DND-41 (cell line): ENCODE measurements around the gene ZMYND10.

Source experiments
- ATAC-seq: fragments of 200-7000 bp; cut with Tn5 transposase; 3 replicates; pipeline ENCODE4 v1.9.1; 2021; ENCODE audit warnings: low read depth; ENCODE audit not compliant: insufficient read depth
- DNase-seq: peaks from one replicate; pipeline ENCODE4 v3.0.0-alpha.2; 2020
- H2AFZ ChIP-seq: 2 replicates; pipeline ENCODE4 v1.6.0; 2012; ENCODE audit warnings: low read depth, low read length
- H3K27ac ChIP-seq: 2 replicates; pipeline ENCODE4 v1.5.1; 2012; ENCODE audit warnings: low read length, inconsistent platforms
- H3K27me3 ChIP-seq: fragments of 200-600 bp; sonication (generic); 2 replicates; pipeline ENCODE4 v1.6.0; 2012; ENCODE audit warnings: low read length, mild to moderate bottlenecking, inconsistent platforms; ENCODE audit not compliant: insufficient read depth, poor library complexity
- H3K36me3 ChIP-seq: 2 replicates; pipeline ENCODE4 v1.5.1; 2012; ENCODE audit warnings: low read length, inconsistent platforms; ENCODE audit not compliant: insufficient read depth
- H3K4me1 ChIP-seq: 2 replicates; pipeline ENCODE4 v1.5.1; 2012; ENCODE audit warnings: mild to moderate bottlenecking, low read length; ENCODE audit not compliant: insufficient read depth
- H3K4me2 ChIP-seq: 2 replicates; pipeline ENCODE4 v1.6.0; 2012; ENCODE audit warnings: mild to moderate bottlenecking, moderate library complexity, low read length, inconsistent platforms; ENCODE audit not compliant: insufficient read depth
- H3K4me3 ChIP-seq, 2 experiments: fragments of 200-600 bp in 1 of 2; shearing (Covaris generic) in 1 of 2; 2 replicates each; pipeline ENCODE4 v1.5.1; 2012 to 2016; ENCODE audit warnings: inconsistent platforms in 2 of 2, low read length in 2 of 2, mild to moderate bottlenecking in 2 of 2, low read depth in 1 of 2, moderate library complexity in 1 of 2
- H3K79me2 ChIP-seq: 2 replicates; pipeline ENCODE4 v1.6.0; 2012; ENCODE audit warnings: low read length, inconsistent platforms; ENCODE audit not compliant: insufficient read depth
- H3K9ac ChIP-seq: 2 replicates; pipeline ENCODE4 v1.6.0; 2012; ENCODE audit warnings: low read depth, mild to moderate bottlenecking, inconsistent platforms, low read length, moderate library complexity
- H3K9me3 ChIP-seq: 2 replicates; pipeline ENCODE4 v1.5.1; 2012; ENCODE audit warnings: low read length, moderate library complexity, mild to moderate bottlenecking, inconsistent platforms; ENCODE audit not compliant: insufficient read depth, severe bottlenecking
- H4K20me1 ChIP-seq: 2 replicates; pipeline ENCODE4 v1.6.0; 2012; ENCODE audit warnings: low read length; ENCODE audit not compliant: insufficient read depth
- CTCF ChIP-seq: IDR thresholded peaks from 2 replicates; pipeline ENCODE4 v1.5.1; 2012; ENCODE audit warnings: borderline replicate concordance, low read length, moderate library complexity, mild to moderate bottlenecking; ENCODE audit not compliant: poor library complexity, severe bottlenecking; ENCODE audit errors: extremely low read depth
- EZH2 ChIP-seq: IDR thresholded peaks from 3 replicates; pipeline ENCODE4 v1.6.1; 2012; ENCODE audit warnings: borderline replicate concordance, low read depth, mild to moderate bottlenecking, moderate library complexity, low read length, inconsistent platforms; ENCODE audit not compliant: severe bottlenecking

The ZMYND10 gene

GRCh38 chr3:50372349-50372748 lies 26.8 kb upstream of the ZMYND10 start:
- DNase-seq (peak; percentile 69), ATAC-seq (peak; percentile 84)
- no peak overlapping the region for H3K27ac ChIP-seq
- 0 out of 2 replicates have a peak, but pooled peaks cover 2% of the 10 kb centered on the region for H3K4me1 ChIP-seq
- H3K4me3 ChIP-seq = no peak overlapping the region
- H3K9me3 ChIP-seq = no peaks in the 10 kb centered on the region
- H3K4me2 ChIP-seq = no peak overlapping the region
- H4K20me1 ChIP-seq = peaks cover 4% of the 10 kb centered on the region; the same call in 1 of the 2 replicates
- no peaks in the 10 kb centered on the region for H3K79me2 ChIP-seq
- no peak overlapping the region for H2AFZ ChIP-seq
- TF ChIP-seq EZH2 = no peak
- TF ChIP-seq CTCF = peak; percentile 23
- H3K9ac ChIP-seq = no peak overlapping the region
- no peaks in the 10 kb centered on the region for H3K36me3 ChIP-seq
- no peaks in the 10 kb centered on the region for H3K27me3 ChIP-seq

GRCh38 chr3:50371133-50371685 lies 25.7 kb upstream of the ZMYND10 start:
- H3K4me3 ChIP-seq = no peak overlapping the region
- no peak overlapping the region for H3K9ac ChIP-seq
- H3K4me1 ChIP-seq = 0 out of 2 replicates have a peak, but pooled peaks cover 2% of the 10 kb centered on the region
- H3K79me2 ChIP-seq = no peaks in the 10 kb centered on the region
- H3K36me3 ChIP-seq = no peaks in the 10 kb centered on the region
- no peak overlapping the region for H2AFZ ChIP-seq
- ATAC-seq (no peak), DNase-seq (no peak)
- no peak overlapping the region for H3K4me2 ChIP-seq
- H3K9me3 ChIP-seq = no peaks in the 10 kb centered on the region
- no peaks in the 10 kb centered on the region for H3K27me3 ChIP-seq
- peaks cover 4% of the 10 kb centered on the region; the same call in 1 of the 2 replicates for H4K20me1 ChIP-seq
- TF ChIP-seq EZH2 (no peak), CTCF (no peak)
- no peak overlapping the region for H3K27ac ChIP-seq

GRCh38 chr3:50370594-50370993 lies 25.1 kb upstream of the ZMYND10 start:
- Histone ChIP-seq H3K79me2 (no peaks in the 10 kb centered on the region), H3K27ac (no peak overlapping the region), H3K4me3 (no peak overlapping the region), H3K9me3 (no peaks in the 10 kb centered on the region), H2AFZ (no peak overlapping the region), H3K4me2 (no peak overlapping the region), H3K36me3 (no peaks in the 10 kb centered on the region), H3K27me3 (no peaks in the 10 kb centered on the region), H3K4me1 (peaks cover 4% of the 10 kb centered on the region; the same call in 1 of the 2 replicates), H3K9ac (no peak overlapping the region), H4K20me1 (peaks cover 4% of the 10 kb centered on the region; the same call in 1 of the 2 replicates)
- DNase-seq (no peak), ATAC-seq (no peak)
- TF ChIP-seq EZH2 (no peak), CTCF (peak; percentile 36)

GRCh38 chr3:50369012-50369670 lies 23.6 kb upstream of the ZMYND10 start:
- no peaks in the 10 kb centered on the region for H3K27me3 ChIP-seq
- H3K27ac ChIP-seq = no peak overlapping the region

More at GRCh38 chr3:50369012-50369670, 23.6 kb upstream of the ZMYND10 start:
- Histone ChIP-seq H3K9ac (no peak overlapping the region), H3K36me3 (no peaks in the 10 kb centered on the region), H4K20me1 (peaks cover 4% of the 10 kb centered on the region; the same call in 1 of the 2 replicates), H3K4me1 (peaks cover 9% of the 10 kb centered on the region), H3K4me2 (no peak overlapping the region), H3K4me3 (no peak overlapping the region), H2AFZ (no peak overlapping the region), H3K9me3 (no peaks in the 10 kb centered on the region), H3K79me2 (no peaks in the 10 kb centered on the region)
- no peak for TF ChIP-seq EZH2
- no peak for TF ChIP-seq CTCF
- no peak for ATAC-seq
- no peak for DNase-seq
